ENCODE results near the gene ERCC3. TPM values are rescaled to one million over a fixed set of nuclear protein-coding genes. Genes with fewer than 3 reads are reported as not detected.
"Not testable (repeated sequence)": the region's sequence is repeated elsewhere in the genome, so short reads cannot be mapped to it uniquely, and the experiment has no call there.

Gene ERCC3
- total RNA-seq, 2 experiments from 2014 or later, result 40.0 to 44.0 TPM

- ChIA-PET POLR2A (no interaction called here), CTCF (no interaction called here)
- TF ChIP-seq CTCF (IDR thresholded peaks at IDR 0.05), result no peak
- no peak for DNase-seq
- intact Hi-C loops (cut with DNase I, micrococcal nuclease), result no loop called here
- Histone ChIP-seq H3K36me3 (ENCODE audit: insufficient read depth, low read length) (no peaks in the 10 kb centered on the region), H3K27ac (ENCODE audit: low read depth in 1 of 2, low read length in 2 of 2) (no peak overlapping the region), H3K4me3 (ENCODE audit: low read length) (no peak overlapping the region), H3K4me1 (ENCODE audit: insufficient read depth, low read length) (no peaks in the 10 kb centered on the region), H3K9me3 (ENCODE audit: control insufficient read depth in 1 of 2, insufficient read depth in 1 of 2, low read length in 2 of 2) (peaks cover 5 to 17% of the 10 kb centered on the region in 2 experiments), H3K27me3 (ENCODE audit: control insufficient read depth in 1 of 2, insufficient read depth in 2 of 2, low read length in 2 of 2) (peaks cover 0 to 23% of the 10 kb centered on the region in 2 experiments)
- Mint-ChIP-seq H3K4me3 (no peak overlapping the region), H3K36me3 (ENCODE audit: low read depth) (no peaks in the 10 kb centered on the region), H3K27ac (no peak overlapping the region), H3K4me1 (ENCODE audit: low read depth) (no peaks in the 10 kb centered on the region), H3K9me3 (peaks cover 6% of the 10 kb centered on the region), H3K27me3 (peaks cover 40% of the 10 kb centered on the region)
- no peak for ATAC-seq (ENCODE audit: poor library complexity)
Observed at GRCh38 chr2:127229555-127229954, 64.4 kb downstream of the ERCC3 start.

GRCh38 chr2:127228102-127228501 lies 65.8 kb downstream of the ERCC3 start:
- POLR2A ChIA-PET, result no interaction called here

GRCh38 chr2:127227264-127227660 lies 66.7 kb downstream of the ERCC3 start:
- DNase-seq; H3K36me3 ChIP-seq (ENCODE audit: insufficient read depth, low read length); H3K4me3 ChIP-seq (ENCODE audit: low read length); H3K4me3 Mint-ChIP-seq; H3K36me3 Mint-ChIP-seq (ENCODE audit: low read depth); H3K9me3 Mint-ChIP-seq; H3K27ac ChIP-seq (ENCODE audit: low read depth in 1 of 2, low read length in 2 of 2); CTCF ChIA-PET; H3K4me1 ChIP-seq (ENCODE audit: insufficient read depth, low read length); intact Hi-C loops (cut with DNase I, micrococcal nuclease); H3K27ac Mint-ChIP-seq; ATAC-seq (ENCODE audit: poor library complexity); POLR2A ChIA-PET; H3K4me1 Mint-ChIP-seq (ENCODE audit: low read depth): not testable (repeated sequence)
- H3K27me3 Mint-ChIP-seq, result peaks cover 56% of the 10 kb centered on the region
- Histone ChIP-seq H3K9me3 (ENCODE audit: control insufficient read depth in 1 of 2, insufficient read depth in 1 of 2, low read length in 2 of 2) (peaks cover 5 to 17% of the 10 kb centered on the region in 2 experiments), H3K27me3 (ENCODE audit: control insufficient read depth in 1 of 2, insufficient read depth in 2 of 2, low read length in 2 of 2) (peaks cover 5 to 34% of the 10 kb centered on the region in 2 experiments)

More at GRCh38 chr2:127228102-127228501, 65.8 kb downstream of the ERCC3 start:
- Mint-ChIP-seq H3K27ac (no peak overlapping the region), H3K4me3 (no peak overlapping the region), H3K9me3 (peaks cover 6% of the 10 kb centered on the region), H3K27me3 (peaks cover 52% of the 10 kb centered on the region), H3K4me1 (ENCODE audit: low read depth) (no peaks in the 10 kb centered on the region), H3K36me3 (ENCODE audit: low read depth) (no peaks in the 10 kb centered on the region)
- no peak overlapping the region for H3K27ac ChIP-seq (ENCODE audit: low read depth in 1 of 2, low read length in 2 of 2)
- ATAC-seq (ENCODE audit: poor library complexity), result no peak
- intact Hi-C loops (cut with DNase I, micrococcal nuclease), result no loop called here
- H3K4me3 ChIP-seq (ENCODE audit: low read length), result no peak overlapping the region
- H3K36me3 ChIP-seq (ENCODE audit: insufficient read depth, low read length), result no peaks in the 10 kb centered on the region
- peaks cover 3 to 32% of the 10 kb centered on the region in 2 experiments for H3K27me3 ChIP-seq (ENCODE audit: control insufficient read depth in 1 of 2, insufficient read depth in 2 of 2, low read length in 2 of 2)
- H3K4me1 ChIP-seq (ENCODE audit: insufficient read depth, low read length), result no peaks in the 10 kb centered on the region
- CTCF ChIA-PET, result no interaction called here
- no peak for DNase-seq
- no peak for TF ChIP-seq CTCF (IDR thresholded peaks at IDR 0.05)
- peaks cover 5 to 17% of the 10 kb centered on the region in 2 experiments for H3K9me3 ChIP-seq (ENCODE audit: control insufficient read depth in 1 of 2, insufficient read depth in 1 of 2, low read length in 2 of 2)

GRCh38 chr2:127226520-127227263 lies 67.3 kb downstream of the ERCC3 start:
- Mint-ChIP-seq H3K27me3 (peaks cover 56% of the 10 kb centered on the region), H3K4me3 (no peak overlapping the region), H3K4me1 (ENCODE audit: low read depth) (no peaks in the 10 kb centered on the region), H3K9me3 (peaks cover 6% of the 10 kb centered on the region), H3K36me3 (ENCODE audit: low read depth) (no peaks in the 10 kb centered on the region), H3K27ac (no peak overlapping the region)
- intact Hi-C loops (cut with DNase I, micrococcal nuclease), result no loop called here
- no peak for ATAC-seq (ENCODE audit: poor library complexity)
- Histone ChIP-seq H3K27ac (ENCODE audit: low read depth in 1 of 2, low read length in 2 of 2) (no peak overlapping the region), H3K4me3 (ENCODE audit: low read length) (no peak overlapping the region), H3K27me3 (ENCODE audit: control insufficient read depth in 1 of 2, insufficient read depth in 2 of 2, low read length in 2 of 2) (peaks cover 8 to 34% of the 10 kb centered on the region in 2 experiments), H3K9me3 (ENCODE audit: control insufficient read depth in 1 of 2, insufficient read depth in 1 of 2, low read length in 2 of 2) (peaks cover 5 to 17% of the 10 kb centered on the region in 2 experiments), H3K36me3 (ENCODE audit: insufficient read depth, low read length) (no peaks in the 10 kb centered on the region), H3K4me1 (ENCODE audit: insufficient read depth, low read length) (no peaks in the 10 kb centered on the region)
- POLR2A ChIA-PET, result no interaction called here
- no peak for DNase-seq
- TF ChIP-seq CTCF (IDR thresholded peaks at IDR 0.05), result no peak
- CTCF ChIA-PET, result no interaction called here
